ENCODE measurements around the gene TAS2R9. TPM values are rescaled to one million over a fixed set of nuclear protein-coding genes. Genes with fewer than 3 reads are reported as not detected.
"Not testable (repeated sequence)": the region's sequence is repeated elsewhere in the genome, so short reads cannot be mapped to it uniquely, and the experiment has no call there.

The TAS2R9 gene
- total RNA-seq, 1 donor from 2014 or later = not detected

DNA sequence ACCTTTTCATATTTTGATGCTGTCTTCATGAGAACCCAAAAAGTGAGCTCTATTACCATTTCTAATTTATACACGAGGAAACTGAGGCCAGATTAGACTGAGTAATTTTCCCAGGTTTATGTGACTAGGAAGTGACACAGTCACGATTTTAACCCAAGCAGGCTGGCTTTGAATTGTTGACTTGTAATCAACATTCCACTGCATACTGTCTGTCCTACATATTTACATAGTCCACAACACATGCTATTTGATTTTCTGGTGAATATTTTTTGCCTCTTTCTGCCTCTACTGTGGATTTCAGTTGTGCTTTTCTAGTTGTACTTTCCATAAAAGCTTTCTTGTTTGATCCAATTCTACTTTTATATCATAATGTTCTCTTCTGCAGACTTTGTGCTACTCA, 15.7 kb downstream of the TAS2R9 start:
- TF ChIP-seq, protein P1, sequence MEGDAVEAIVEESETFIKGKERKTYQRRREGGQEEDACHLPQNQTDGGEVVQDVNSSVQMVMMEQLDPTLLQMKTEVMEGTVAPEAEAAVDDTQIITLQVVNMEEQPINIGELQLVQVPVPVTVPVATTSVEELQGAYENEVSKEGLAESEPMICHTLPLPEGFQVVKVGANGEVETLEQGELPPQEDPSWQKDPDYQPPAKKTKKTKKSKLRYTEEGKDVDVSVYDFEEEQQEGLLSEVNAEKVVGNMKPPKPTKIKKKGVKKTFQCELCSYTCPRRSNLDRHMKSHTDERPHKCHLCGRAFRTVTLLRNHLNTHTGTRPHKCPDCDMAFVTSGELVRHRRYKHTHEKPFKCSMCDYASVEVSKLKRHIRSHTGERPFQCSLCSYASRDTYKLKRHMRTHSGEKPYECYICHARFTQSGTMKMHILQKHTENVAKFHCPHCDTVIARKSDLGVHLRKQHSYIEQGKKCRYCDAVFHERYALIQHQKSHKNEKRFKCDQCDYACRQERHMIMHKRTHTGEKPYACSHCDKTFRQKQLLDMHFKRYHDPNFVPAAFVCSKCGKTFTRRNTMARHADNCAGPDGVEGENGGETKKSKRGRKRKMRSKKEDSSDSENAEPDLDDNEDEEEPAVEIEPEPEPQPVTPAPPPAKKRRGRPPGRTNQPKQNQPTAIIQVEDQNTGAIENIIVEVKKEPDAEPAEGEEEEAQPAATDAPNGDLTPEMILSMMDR (IDR thresholded peaks at IDR 0.05; ENCODE audit: partially characterized antibody, unreplicated experiment) = no peak
- Mint-ChIP-seq H3K9me3 (ENCODE audit: unreplicated experiment) (peaks cover 1% of the 10 kb centered on the region), H3K36me3 (ENCODE audit: unreplicated experiment) (no peaks in the 10 kb centered on the region), H3K27ac (ENCODE audit: unreplicated experiment) (no peak overlapping the region), H3K4me3 (ENCODE audit: unreplicated experiment) (no peak overlapping the region), H3K27me3 (ENCODE audit: unreplicated experiment) (no peaks in the 10 kb centered on the region), H3K4me1 (ENCODE audit: low read depth, unreplicated experiment) (no peaks in the 10 kb centered on the region)
- no peak for DNase-seq

DNA sequence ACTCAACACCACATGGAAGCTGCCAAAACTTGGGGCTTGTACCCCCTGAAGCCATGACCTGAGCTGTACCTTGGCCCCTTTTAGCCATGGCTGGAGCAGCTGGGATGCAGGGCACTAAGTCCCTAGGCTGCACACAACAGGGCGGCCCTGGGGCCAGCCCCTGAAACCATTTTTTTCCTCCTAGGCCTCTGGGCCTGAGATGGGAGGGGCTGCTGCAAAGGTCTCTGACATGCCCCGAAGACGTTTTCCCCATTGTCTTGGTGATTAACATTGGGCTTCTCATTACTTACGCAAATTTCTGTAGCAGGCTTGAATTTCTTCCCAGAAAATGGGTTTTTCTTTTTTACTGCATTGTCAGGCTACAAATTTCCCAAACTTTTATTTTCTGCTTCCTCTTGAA, 18.2 kb downstream of the TAS2R9 start:
- H3K36me3 Mint-ChIP-seq (ENCODE audit: unreplicated experiment); H3K4me3 Mint-ChIP-seq (ENCODE audit: unreplicated experiment): not testable (repeated sequence)

DNA sequence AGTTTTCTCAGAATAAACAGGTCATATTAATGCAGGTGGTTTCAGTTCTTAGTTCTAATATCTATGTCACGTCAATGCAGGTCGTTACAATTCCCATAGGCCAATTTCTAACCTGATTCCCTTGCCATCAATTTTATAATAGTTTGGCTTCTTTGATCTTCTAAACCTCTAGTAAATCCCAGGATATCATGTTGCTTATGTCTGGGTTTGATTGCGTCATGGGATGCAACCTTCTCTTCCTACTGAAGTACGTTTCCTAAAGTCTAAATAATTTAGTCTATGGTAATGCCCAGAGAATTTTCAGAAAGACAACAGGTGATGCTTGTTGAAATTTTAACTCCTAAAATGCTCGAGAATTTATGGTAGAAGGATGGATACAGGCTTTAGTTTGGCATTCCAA, 26.7 kb downstream of the TAS2R9 start:
- TF ChIP-seq, protein P1 (IDR thresholded peaks at IDR 0.05; ENCODE audit: partially characterized antibody, unreplicated experiment) = no peak
- Mint-ChIP-seq H3K36me3 (ENCODE audit: unreplicated experiment) (no peaks in the 10 kb centered on the region), H3K9me3 (ENCODE audit: unreplicated experiment) (no peaks in the 10 kb centered on the region), H3K4me1 (ENCODE audit: low read depth, unreplicated experiment) (peaks cover 7% of the 10 kb centered on the region), H3K27me3 (ENCODE audit: unreplicated experiment) (no peaks in the 10 kb centered on the region), H3K4me3 (ENCODE audit: unreplicated experiment) (no peak overlapping the region), H3K27ac (ENCODE audit: unreplicated experiment) (no peak overlapping the region)
- DNase-seq = no peak

More for the DNA sequence above, 18.2 kb downstream of the TAS2R9 start:
- not testable (repeated sequence) for H3K9me3 Mint-ChIP-seq (ENCODE audit: unreplicated experiment); DNase-seq; H3K27me3 Mint-ChIP-seq (ENCODE audit: unreplicated experiment); H3K4me1 Mint-ChIP-seq (ENCODE audit: low read depth, unreplicated experiment); H3K27ac Mint-ChIP-seq (ENCODE audit: unreplicated experiment)

DNA sequence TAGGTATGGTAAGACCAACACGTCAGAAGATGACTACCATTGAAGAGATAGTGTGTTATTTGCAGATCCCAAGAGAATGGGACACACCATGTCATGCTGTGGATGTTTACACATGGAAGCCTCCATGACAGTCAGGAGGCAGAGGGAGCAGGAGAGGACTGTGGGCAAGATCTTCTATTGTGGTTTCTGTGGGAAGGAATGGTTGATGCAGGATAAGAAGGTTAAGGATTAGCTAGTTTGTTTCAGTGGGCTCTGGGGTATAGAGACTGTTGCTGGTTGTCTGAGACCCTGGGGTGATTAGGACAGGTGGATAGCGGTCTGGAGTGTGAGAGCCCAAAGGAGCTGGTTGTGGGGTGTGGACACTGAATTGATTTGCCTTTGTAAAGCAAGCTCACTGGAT, 30.9 kb downstream of the TAS2R9 start:
- TF ChIP-seq, protein P1 (IDR thresholded peaks at IDR 0.05; ENCODE audit: partially characterized antibody, unreplicated experiment) = no peak
- no peaks in the 10 kb centered on the region for H3K27me3 Mint-ChIP-seq (ENCODE audit: unreplicated experiment)
- no peak for DNase-seq
- no peak overlapping the region for H3K4me3 Mint-ChIP-seq (ENCODE audit: unreplicated experiment)
- H3K9me3 Mint-ChIP-seq (ENCODE audit: unreplicated experiment) = no peaks in the 10 kb centered on the region
- H3K27ac Mint-ChIP-seq (ENCODE audit: unreplicated experiment) = peak overlapping the region; percentile 31
- H3K36me3 Mint-ChIP-seq (ENCODE audit: unreplicated experiment) = no peaks in the 10 kb centered on the region
- H3K4me1 Mint-ChIP-seq (ENCODE audit: low read depth, unreplicated experiment) = peaks cover 7% of the 10 kb centered on the region

DNA sequence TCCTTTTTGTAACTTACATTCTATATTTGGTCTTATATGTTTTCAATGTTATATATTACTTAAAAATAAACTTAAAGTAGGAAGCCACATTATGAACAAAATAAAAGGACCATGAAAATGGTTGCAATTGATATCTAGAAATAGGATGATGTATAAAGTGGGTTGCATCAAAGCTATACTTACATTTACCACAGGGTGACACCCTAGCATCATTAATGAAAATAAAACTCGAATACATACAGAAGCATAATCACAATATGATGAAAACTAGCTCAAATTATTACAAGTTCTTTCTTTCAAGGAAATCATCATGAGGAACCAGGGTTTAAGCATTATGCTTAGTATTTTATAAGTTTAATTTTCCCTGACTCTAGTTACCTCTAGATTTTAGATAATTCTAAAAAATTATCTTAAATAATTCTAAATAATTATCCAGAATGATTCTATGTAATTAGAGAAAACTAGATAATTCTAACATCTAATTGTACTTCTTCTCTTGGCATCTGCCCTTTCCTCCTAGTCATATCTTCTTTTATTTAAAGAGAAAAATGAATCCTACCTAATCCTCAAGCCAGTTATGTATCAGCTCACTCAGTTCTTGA, 38.7 kb downstream of the TAS2R9 start:
- H3K4me3 Mint-ChIP-seq (ENCODE audit: unreplicated experiment) = no peak overlapping the region
- no peak for DNase-seq
- TF ChIP-seq, protein P1 (IDR thresholded peaks at IDR 0.05; ENCODE audit: partially characterized antibody, unreplicated experiment) = peak; percentile 69
- no peaks in the 10 kb centered on the region for H3K36me3 Mint-ChIP-seq (ENCODE audit: unreplicated experiment)
- no peaks in the 10 kb centered on the region for H3K9me3 Mint-ChIP-seq (ENCODE audit: unreplicated experiment)
- no peaks in the 10 kb centered on the region for H3K4me1 Mint-ChIP-seq (ENCODE audit: low read depth, unreplicated experiment)
- H3K27me3 Mint-ChIP-seq (ENCODE audit: unreplicated experiment) = peaks cover 2% of the 10 kb centered on the region
- no peak overlapping the region for H3K27ac Mint-ChIP-seq (ENCODE audit: unreplicated experiment)
